Measurements from ENCODE around the gene LSP1. TPM values are rescaled to one million over a fixed set of nuclear protein-coding genes. Genes with fewer than 3 reads are reported as not detected.

LSP1 gene
- total and polyA plus RNA-seq, 2 of the 8 experiments (the other 6 are each of a cell fraction or from before 2014, with no cell fraction given): 0.03 TPM; not detected in 1

DNA sequence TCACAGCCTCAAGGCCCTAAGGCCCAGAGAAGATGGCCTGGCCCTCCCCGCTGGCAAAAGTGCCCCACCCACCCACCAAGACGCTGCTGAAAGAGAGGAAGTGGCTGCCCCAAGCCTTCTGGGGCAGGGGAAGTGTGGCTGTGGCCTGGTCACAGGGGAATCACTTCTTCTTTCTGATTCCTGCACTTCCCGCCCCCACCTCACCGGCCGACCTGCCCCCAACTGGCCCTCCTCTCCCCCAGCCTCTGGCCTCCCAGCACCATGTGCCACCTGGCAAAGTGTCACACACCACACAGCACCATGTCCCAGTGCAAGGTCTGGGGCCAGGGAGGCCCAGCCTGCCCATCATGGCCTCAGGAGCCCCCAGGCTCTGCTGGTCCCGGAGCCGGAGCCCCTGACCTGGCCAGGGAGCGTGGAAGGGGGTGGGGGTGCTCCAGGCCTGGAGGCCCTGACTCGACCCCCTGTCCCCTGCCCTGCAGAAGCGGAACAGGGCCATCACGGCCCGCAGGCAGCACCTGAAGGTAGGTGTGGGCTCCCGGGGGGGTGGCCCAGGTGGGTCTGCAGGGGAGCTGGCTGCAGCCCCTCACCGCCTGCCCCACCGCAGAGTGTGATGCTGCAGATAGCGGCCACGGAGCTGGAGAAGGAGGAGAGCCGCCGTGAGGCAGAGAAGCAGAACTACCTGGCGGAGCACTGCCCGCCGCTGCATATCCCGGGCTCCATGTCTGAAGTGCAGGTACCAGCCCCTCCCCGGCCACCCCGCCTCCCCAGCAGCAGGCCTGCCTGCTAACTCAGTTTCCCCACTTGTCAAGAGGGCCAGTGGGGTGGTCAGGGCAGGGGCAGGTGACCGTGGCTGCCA lies 12.7 kb upstream of the LSP1 start (continued):
- TF ChIP-seq POU5F1 (IDR thresholded peaks at IDR 0.05; ENCODE audit: low read depth, low read length): no peak
- no peak for TF ChIP-seq CHD1 (IDR thresholded peaks at IDR 0.05; ENCODE audit: low read depth, low read length)
- TF ChIP-seq HDAC6 (IDR thresholded peaks at IDR 0.05; ENCODE audit: low read depth, low read length): no peak
- TF ChIP-seq CBX8 (IDR thresholded peaks at IDR 0.05; ENCODE audit: borderline replicate concordance, low read depth, low read length): no peak
- TF ChIP-seq EP300 (IDR thresholded peaks at IDR 0.05; ENCODE audit: borderline replicate concordance in 1 of 2, low read depth in 2 of 2, low read length in 2 of 2): no peak
- no peak for TF ChIP-seq TEAD4 (IDR thresholded peaks at IDR 0.05; ENCODE audit: low read depth, low read length)
- TF ChIP-seq HDAC2 (IDR thresholded peaks at IDR 0.05; ENCODE audit: borderline replicate concordance in 1 of 2, low read depth in 2 of 2, low read length in 2 of 2): no peak
- no peak for TF ChIP-seq RXRA (IDR thresholded peaks at IDR 0.05; ENCODE audit: insufficient read depth, low read depth, low read length)
- TF ChIP-seq EGR1 (IDR thresholded peaks at IDR 0.05; ENCODE audit: borderline replicate concordance, low read depth, low read length): no peak
- no peak for TF ChIP-seq NRF1 (IDR thresholded peaks at IDR 0.05; ENCODE audit: low read depth, low read length)
- TF ChIP-seq E2F6 (IDR thresholded peaks at IDR 0.05): no peak

All from H1 (cell line).